Osteocyte (in vitro differentiated cells): ENCODE data around the gene TIGD2. TPM values are rescaled to one million over a fixed set of nuclear protein-coding genes. Genes with fewer than 3 reads are reported as not detected.

ENCODE experiments used
- DNase-seq: peaks from one replicate; pipeline ENCODE4 v3.0.0; 2021; ENCODE audit warnings: mixed read lengths; ENCODE audit not compliant: unreplicated experiment; ENCODE audit errors: extremely low spot score
- H3K27ac Mint-ChIP-seq: one replicate; pipeline ENCODE4 v1.8.0; 2021; ENCODE audit warnings: mild to moderate bottlenecking, mixed read lengths; ENCODE audit not compliant: unreplicated experiment
- H3K27me3 Mint-ChIP-seq: one replicate; pipeline ENCODE4 v1.8.0; 2021; ENCODE audit warnings: mixed read lengths; ENCODE audit not compliant: unreplicated experiment
- H3K36me3 Mint-ChIP-seq: one replicate; pipeline ENCODE4 v1.8.0; 2021; ENCODE audit warnings: mixed read lengths; ENCODE audit not compliant: unreplicated experiment
- H3K4me1 Mint-ChIP-seq: one replicate; pipeline ENCODE4 v1.8.0; 2021; ENCODE audit warnings: mixed read lengths; ENCODE audit not compliant: unreplicated experiment
- H3K4me3 Mint-ChIP-seq: one replicate; pipeline ENCODE4 v1.8.0; 2021; ENCODE audit warnings: mild to moderate bottlenecking, moderate library complexity, mixed read lengths; ENCODE audit not compliant: unreplicated experiment
- H3K9me3 Mint-ChIP-seq: one replicate; pipeline ENCODE4 v1.8.0; 2021; ENCODE audit warnings: mixed read lengths; ENCODE audit not compliant: unreplicated experiment
- total RNA-seq: library from RNA; stranded (reverse); gene quantifications from 2 replicates; pipeline ENCODE4 v1.2.1, GENCODE V29; 2021
- TF ChIP-seq, protein P1 (sequence below): fragments of 200-600 bp; sonication (generic); IDR thresholded peaks from 2 replicates; pipeline ENCODE4 v1.5.0; 2021; ENCODE audit warnings: antibody characterized with exemption, mild to moderate bottlenecking, moderate library complexity

Gene TIGD2
- total RNA-seq, 1 donor from 2014 or later: 6.2 TPM

GRCh38 chr4:89123451-89123851 lies 12.1 kb downstream of the TIGD2 start:
- TF ChIP-seq, protein P1, sequence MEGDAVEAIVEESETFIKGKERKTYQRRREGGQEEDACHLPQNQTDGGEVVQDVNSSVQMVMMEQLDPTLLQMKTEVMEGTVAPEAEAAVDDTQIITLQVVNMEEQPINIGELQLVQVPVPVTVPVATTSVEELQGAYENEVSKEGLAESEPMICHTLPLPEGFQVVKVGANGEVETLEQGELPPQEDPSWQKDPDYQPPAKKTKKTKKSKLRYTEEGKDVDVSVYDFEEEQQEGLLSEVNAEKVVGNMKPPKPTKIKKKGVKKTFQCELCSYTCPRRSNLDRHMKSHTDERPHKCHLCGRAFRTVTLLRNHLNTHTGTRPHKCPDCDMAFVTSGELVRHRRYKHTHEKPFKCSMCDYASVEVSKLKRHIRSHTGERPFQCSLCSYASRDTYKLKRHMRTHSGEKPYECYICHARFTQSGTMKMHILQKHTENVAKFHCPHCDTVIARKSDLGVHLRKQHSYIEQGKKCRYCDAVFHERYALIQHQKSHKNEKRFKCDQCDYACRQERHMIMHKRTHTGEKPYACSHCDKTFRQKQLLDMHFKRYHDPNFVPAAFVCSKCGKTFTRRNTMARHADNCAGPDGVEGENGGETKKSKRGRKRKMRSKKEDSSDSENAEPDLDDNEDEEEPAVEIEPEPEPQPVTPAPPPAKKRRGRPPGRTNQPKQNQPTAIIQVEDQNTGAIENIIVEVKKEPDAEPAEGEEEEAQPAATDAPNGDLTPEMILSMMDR: no peak
- Mint-ChIP-seq H3K27me3 (no peaks in the 10 kb centered on the region), H3K27ac (no peak overlapping the region), H3K4me1 (peaks cover 12% of the 10 kb centered on the region), H3K9me3 (peaks cover 3% of the 10 kb centered on the region), H3K36me3 (no peaks in the 10 kb centered on the region), H3K4me3 (no peak overlapping the region)
- DNase-seq: no peak

GRCh38 chr4:89125901-89126782 lies 14.8 kb downstream of the TIGD2 start:
- Mint-ChIP-seq H3K27me3 (no peaks in the 10 kb centered on the region), H3K4me3 (no peak overlapping the region), H3K4me1 (peaks cover 26% of the 10 kb centered on the region), H3K9me3 (peaks cover 3% of the 10 kb centered on the region), H3K36me3 (no peaks in the 10 kb centered on the region), H3K27ac (no peak overlapping the region)
- no peak for DNase-seq
- TF ChIP-seq, protein P1: no peak

DNA sequence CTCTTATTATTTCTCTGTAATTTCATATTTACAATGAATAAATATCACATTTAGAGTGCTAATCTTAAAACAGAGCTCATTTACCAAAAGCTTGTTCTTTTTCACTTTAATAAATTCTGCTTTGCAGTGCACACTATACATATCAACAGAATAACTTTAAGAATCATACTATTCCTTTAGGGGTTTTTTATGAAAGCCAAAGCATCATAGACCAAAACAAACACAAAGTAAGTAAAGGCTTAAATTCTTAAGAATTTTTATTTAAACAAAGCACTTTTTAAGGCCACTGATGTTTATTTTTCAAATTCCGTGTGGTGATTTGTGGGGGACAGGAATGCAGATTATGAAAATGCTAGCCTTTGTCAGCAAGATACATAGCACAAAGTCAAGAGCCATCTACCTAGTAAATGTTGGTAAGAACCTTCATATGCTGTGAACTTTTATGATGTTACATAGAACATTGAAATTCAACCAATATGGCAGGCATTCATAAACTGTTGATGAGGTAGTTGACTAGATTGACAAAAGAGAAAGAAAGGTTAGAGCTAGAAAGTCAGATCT lies 17.8 kb downstream of the TIGD2 start:
- Mint-ChIP-seq H3K4me3 (no peak overlapping the region), H3K9me3 (no peaks in the 10 kb centered on the region), H3K27me3 (no peaks in the 10 kb centered on the region), H3K36me3 (no peaks in the 10 kb centered on the region), H3K4me1 (peaks cover 19% of the 10 kb centered on the region), H3K27ac (peak overlapping the region; percentile 48)
- DNase-seq: no peak
- TF ChIP-seq, protein P1: no peak

GRCh38 chr4:89134775-89135319 lies 23.5 kb downstream of the TIGD2 start:
- Mint-ChIP-seq H3K9me3 (no peaks in the 10 kb centered on the region), H3K27ac (peak overlapping the region; percentile 64), H3K4me1 (peaks cover 9% of the 10 kb centered on the region), H3K27me3 (peaks cover 7% of the 10 kb centered on the region), H3K4me3 (no peak overlapping the region), H3K36me3 (no peaks in the 10 kb centered on the region)
- DNase-seq: no peak
- TF ChIP-seq, protein P1: no peak

DNA sequence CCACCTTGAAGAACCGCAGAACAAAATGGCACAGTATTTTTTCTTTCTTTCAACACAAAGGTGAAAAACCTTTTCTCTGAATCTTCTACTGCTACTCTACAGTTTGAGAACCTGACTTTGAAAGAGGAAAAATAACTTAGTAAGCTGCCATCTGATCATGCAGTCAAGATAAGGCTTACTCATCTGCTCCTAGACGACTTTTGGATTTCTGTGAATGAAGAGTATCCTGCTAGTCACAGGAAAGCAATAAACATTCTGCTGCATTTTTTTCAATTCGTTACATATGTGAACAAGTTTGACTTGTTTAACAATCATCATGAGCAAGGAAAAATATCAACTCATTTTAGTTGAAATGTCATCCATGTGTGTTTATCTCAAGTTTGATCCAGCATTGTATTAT lies 25.2 kb downstream of the TIGD2 start:
- TF ChIP-seq, protein P1: no peak
- H3K27me3 Mint-ChIP-seq: peaks cover 16% of the 10 kb centered on the region
- DNase-seq: no peak
- no peak overlapping the region for H3K4me3 Mint-ChIP-seq
- no peaks in the 10 kb centered on the region for H3K36me3 Mint-ChIP-seq
- no peaks in the 10 kb centered on the region for H3K9me3 Mint-ChIP-seq
- peaks cover 9% of the 10 kb centered on the region for H3K4me1 Mint-ChIP-seq
- no peak overlapping the region for H3K27ac Mint-ChIP-seq
